ENCODE data around the gene BCAS4. TPM values are rescaled to one million over a fixed set of nuclear protein-coding genes. Genes with fewer than 3 reads are reported as not detected.
A peak's percentile ranks its signal among the peaks of the same experiment; 100 is the strongest.

The BCAS4 gene
- total RNA-seq (2021): 25.8 to 31.0 TPM (median 29.8 TPM) in 3 replicates
- Bru-seq, nascent RNA: percentile 54 among the genes with signal in this experiment
- long read RNA-seq, experiment 1, full-length matches to known transcripts: 43 of 51 reads
- long read RNA-seq, experiment 1, partial matches to known transcripts: 5 of 51 reads
- long read RNA-seq, experiment 1, other reads (novel, unspliced or antisense): 3 of 51 reads
- long read RNA-seq, experiment 2, full-length matches to known transcripts: 27 of 46 reads
- long read RNA-seq, experiment 2, partial matches to known transcripts: 12 of 46 reads
- long read RNA-seq, experiment 2, other reads (novel, unspliced or antisense): 7 of 46 reads
- long read RNA-seq, experiment 3, full-length matches to known transcripts: 34 of 43 reads
- long read RNA-seq, experiment 3, partial matches to known transcripts: 3 of 43 reads
- long read RNA-seq, experiment 3, other reads (novel, unspliced or antisense): 6 of 43 reads

- Mint-ChIP-seq H3K4me3 (peak within 1 kb of the TSS; percentile 79), H3K4me1 (peaks cover 21% of the 10 kb centered on the region), H3K27ac (peak within 1 kb of the TSS; percentile 68), H3K27me3 (ENCODE audit: low read depth) (peaks cover 6% of the 10 kb centered on the region), H3K36me3 (no peaks in the 10 kb centered on the region), H3K9me3 (no peaks in the 10 kb centered on the region)
- POLR2A ChIA-PET: interaction anchor here (0.5 to 2.4 kb wide), 10 partner anchors 8 to 1291 kb away, joined by 3 to 15 read pairs (median 4); partner anchors contain the start of genes ADNP, DPM1 and MOCS3
- DNase-seq (ENCODE audit: low spot score): peak; percentile 84
- CTCF ChIA-PET: interaction anchor here (0.6 to 3.6 kb wide), 81 partner anchors 8 to 724 kb away, joined by 3 to 127 read pairs (median 6); partner anchors contain the start of genes ADNP and PARD6B
- TF ChIP-seq TEAD4 (CRISPR knock-in tag; IDR thresholded peaks at IDR 0.05) (no peak), CTCF (IDR thresholded peaks at IDR 0.05) (peak; percentile 83), USF2 (CRISPR knock-in tag; IDR thresholded peaks at IDR 0.05) (peak; percentile 35), TP53 (CRISPR knock-in tag; IDR thresholded peaks at IDR 0.05) (peak; percentile 85; the same call in 1 of the 2 replicates), SP1 (CRISPR knock-in tag; conservative IDR thresholded peaks at IDR 0.05) (peak; percentile 74; the same call in 1 of the 2 replicates), NR3C1 (CRISPR knock-in tag; conservative IDR thresholded peaks at IDR 0.05; ENCODE audit: low read depth) (0 out of 2 replicates have a peak, but pooled peaks have one; percentile 62), CREB1 (CRISPR knock-in tag; IDR thresholded peaks at IDR 0.05) (no peak), ZNF416 (CRISPR knock-in tag; IDR thresholded peaks at IDR 0.05) (0 out of 2 replicates have a peak, but pooled peaks have one; percentile 2), JUN (CRISPR knock-in tag; IDR thresholded peaks at IDR 0.05) (no peak), ZNF121 (CRISPR knock-in tag; IDR thresholded peaks at IDR 0.05) (0 out of 2 replicates have a peak, but pooled peaks have one; percentile 11), HMGXB4 (CRISPR knock-in tag; IDR thresholded peaks at IDR 0.05) (peak; percentile 82), CBFB (CRISPR knock-in tag; IDR thresholded peaks at IDR 0.05; ENCODE audit: low read depth) (peak; percentile 64; the same call in 1 of the 2 replicates)
- ATAC-seq: peak; percentile 73
These were observed at the start of gene BCAS4 for GRCh38 chr20:50794846-50795634. Gene BCAS4 (plus strand): TSS chr20:50795061. CDS start chr20:50795084, 23 bp downstream.

- 0 out of 2 replicates have a peak overlapping the region, but pooled peaks have one; percentile 24 for H3K27ac Mint-ChIP-seq
- peaks cover 49% of the 10 kb centered on the region for H3K4me1 Mint-ChIP-seq
- no peaks in the 10 kb centered on the region for H3K27me3 Mint-ChIP-seq (ENCODE audit: low read depth)
- DNase-seq (ENCODE audit: low spot score): no peak
- ATAC-seq: no peak
- ChIA-PET CTCF (interaction anchor here (0.5 to 1.8 kb wide), 6 partner anchors 33 to 120 kb away, joined by 3 to 6 read pairs (median 4); partner anchors contain the start of gene BCAS4), POLR2A (interaction anchor here (0.6 kb wide), 1 partner anchor 87 kb away, joined by 3 read pairs; no protein-coding TSS in a partner anchor)
- no peak overlapping the region for H3K4me3 Mint-ChIP-seq
- no peaks in the 10 kb centered on the region for H3K9me3 Mint-ChIP-seq
- no peak for TF ChIP-seq GRHL2 (CRISPR knock-in tag; IDR thresholded peaks at IDR 0.05; ENCODE audit: insufficient replicate concordance, severe bottlenecking)
- TF ChIP-seq NFYB (CRISPR knock-in tag; conservative IDR thresholded peaks at IDR 0.05; ENCODE audit: low read depth): no peak
- TF ChIP-seq ZMAT4 (CRISPR knock-in tag; IDR thresholded peaks at IDR 0.05): no peak
- no peak for TF ChIP-seq ZNF532 (CRISPR knock-in tag; IDR thresholded peaks at IDR 0.05; ENCODE audit: borderline replicate concordance)
- peaks cover 25% of the 10 kb centered on the region for H3K36me3 Mint-ChIP-seq
These were observed 49.2 kb upstream of the BCAS4 start for GRCh38 chr20:50745634-50746137.
